GM19372 (cell line): ENCODE data around the gene PTPN1.
"Not testable (repeated sequence)": the region's sequence is repeated elsewhere in the genome, so short reads cannot be mapped to it uniquely, and the experiment has no call there.

Experiments
- ATAC-seq: cut with Tn5 transposase; IDR thresholded peaks from one replicate; pipeline ENCODE4 v1.9.1; 2021; ENCODE audit warnings: mild to moderate bottlenecking, low read depth, moderate library complexity; ENCODE audit not compliant: unreplicated experiment

Gene PTPN1

GRCh38 chr20:50552979-50553378 lies 42.8 kb downstream of the PTPN1 start:
- no peak for ATAC-seq

GRCh38 chr20:50554694-50555579 lies 44.8 kb downstream of the PTPN1 start:
- ATAC-seq, result no peak

- no peak for ATAC-seq
Observed at GRCh38 chr20:50555662-50556061, 45.5 kb downstream of the PTPN1 start.

GRCh38 chr20:50557549-50558134 lies 47.5 kb downstream of the PTPN1 start:
- no peak for ATAC-seq

- no peak for ATAC-seq
Observed at GRCh38 chr20:50558483-50558925, 48.3 kb downstream of the PTPN1 start.

- ATAC-seq, result no peak
Observed at GRCh38 chr20:50559149-50559548, 49.0 kb downstream of the PTPN1 start.

- no peak for ATAC-seq
Observed at GRCh38 chr20:50559856-50560638, 49.9 kb downstream of the PTPN1 start.

- no peak for ATAC-seq
Observed at GRCh38 chr20:50560867-50561266, 50.7 kb downstream of the PTPN1 start.

- ATAC-seq, result no peak
Observed at GRCh38 chr20:50561379-50562078, 51.3 kb downstream of the PTPN1 start.

- no peak for ATAC-seq
Observed at GRCh38 chr20:50562262-50562701, 52.1 kb downstream of the PTPN1 start.

- ATAC-seq, result no peak
Observed at GRCh38 chr20:50563133-50563944, 53.2 kb downstream of the PTPN1 start.

- ATAC-seq, result no peak
Observed at GRCh38 chr20:50565383-50565782, 55.2 kb downstream of the PTPN1 start.

- ATAC-seq, result no peak
Observed at GRCh38 chr20:50565871-50566270, 55.7 kb downstream of the PTPN1 start.

- no peak for ATAC-seq
Observed at GRCh38 chr20:50567860-50568548, 57.8 kb downstream of the PTPN1 start.

GRCh38 chr20:50568549-50568942 lies 58.4 kb downstream of the PTPN1 start:
- no peak for ATAC-seq

GRCh38 chr20:50569487-50569863 lies 59.3 kb downstream of the PTPN1 start:
- ATAC-seq, result not testable (repeated sequence)

GRCh38 chr20:50569864-50570836 lies 60.0 kb downstream of the PTPN1 start:
- ATAC-seq, result peak; percentile 80

- ATAC-seq, result no peak
Observed at GRCh38 chr20:50571466-50571865, 61.3 kb downstream of the PTPN1 start.
